OCI-LY7 (cell line): ENCODE data around the gene NUFIP2. TPM values are rescaled to one million over a fixed set of nuclear protein-coding genes. Genes with fewer than 3 reads are reported as not detected.
A peak's percentile ranks its signal among the peaks of the same experiment; 100 is the strongest.

ENCODE experiments used
- BruUV-seq: library from RNA; stranded (reverse); fragments of 400-500 nt; replicated peaks from 2 replicates; lab custom pipeline; 2021; lab: Mats Ljungman, UMichigan
- CTCF ChIA-PET: fragments of 300-600 bp; sonication (Branson Sonifier 250); formaldehyde crosslinking; loops from one replicate; lab custom pipeline; 2022; ENCODE audit warnings: antibody characterized with exemption; ENCODE audit not compliant: unreplicated experiment; lab: Charles Lee
- POLR2A ChIA-PET: fragments of 300-600 bp; sonication (Branson Sonifier 250); formaldehyde crosslinking; loops from one replicate; lab custom pipeline; 2022; ENCODE audit warnings: antibody characterized with exemption; lab: Charles Lee
- DNase-seq: peaks from one replicate; pipeline ENCODE4 v3.0.0-alpha.2; 2015; ENCODE audit warnings: low spot score
- H2AFZ ChIP-seq: fragments of 200-600 bp; sonication (generic), shearing (Covaris generic); 2 replicates; pipeline ENCODE4 v1.6.1; 2014; ENCODE audit warnings: mild to moderate bottlenecking, antibody characterized with exemption, low read length, moderate library complexity
- H3K27ac ChIP-seq: fragments of 200-600 bp; sonication (generic); 2 replicates; pipeline ENCODE4 v1.5.1; 2014; ENCODE audit warnings: mixed run types, low read depth, mild to moderate bottlenecking, moderate library complexity, low read length, inconsistent platforms; ENCODE audit not compliant: poor library complexity, severe bottlenecking
- H3K36me3 ChIP-seq: fragments of 200-600 bp; sonication (generic); 2 replicates; pipeline ENCODE4 v1.6.1; 2014; ENCODE audit warnings: mild to moderate bottlenecking, antibody characterized with exemption, low read length, moderate library complexity, mixed read lengths; ENCODE audit not compliant: insufficient read depth
- H3K4me1 ChIP-seq: fragments of 200-600 bp; sonication (generic); 2 replicates; pipeline ENCODE4 v1.5.1; 2014; ENCODE audit warnings: mild to moderate bottlenecking, low read length; ENCODE audit not compliant: insufficient read depth, poor library complexity, severe bottlenecking
- H3K4me2 ChIP-seq: fragments of 200-600 bp; sonication (generic); 2 replicates; pipeline ENCODE4 v1.6.1; 2014; ENCODE audit warnings: mild to moderate bottlenecking, low read length
- H3K4me3 ChIP-seq: fragments of 200-600 bp; sonication (generic); 2 replicates; pipeline ENCODE4 v1.5.1; 2014; ENCODE audit warnings: mild to moderate bottlenecking, low read depth, low read length; ENCODE audit not compliant: poor library complexity, severe bottlenecking
- H3K79me2 ChIP-seq: fragments of 200-600 bp; sonication (generic); 2 replicates; pipeline ENCODE4 v1.6.1; 2016; ENCODE audit warnings: low read depth, mild to moderate bottlenecking, low read length, moderate library complexity, mixed read lengths; ENCODE audit not compliant: insufficient read depth
- H3K9me2 ChIP-seq: fragments of 200-600 bp; sonication (generic); 2 replicates; pipeline ENCODE4 v1.6.1; 2016; ENCODE audit warnings: mild to moderate bottlenecking, low read length, mixed read lengths; ENCODE audit not compliant: insufficient read depth
- H3K9me3 ChIP-seq: fragments of 200-600 bp; sonication (generic); 2 replicates; pipeline ENCODE4 v1.6.1; 2014; ENCODE audit warnings: mild to moderate bottlenecking, mixed run types, low read length, mixed read lengths
- H4K20me1 ChIP-seq: fragments of 200-600 bp; sonication (generic); 2 replicates; pipeline ENCODE4 v1.6.1; 2014; ENCODE audit warnings: mild to moderate bottlenecking, antibody characterized with exemption, low read length, moderate library complexity, mixed read lengths; ENCODE audit not compliant: insufficient read depth
- CTCF ChIP-seq: fragments of 200-600 bp; sonication (generic); conservative IDR thresholded peaks from 2 replicates; pipeline ENCODE4 v1.5.1; 2014; ENCODE audit warnings: mild to moderate bottlenecking, antibody characterized with exemption, low read length, moderate library complexity, mixed read lengths
- EZH2phosphoT487 ChIP-seq: fragments of 200-600 bp; sonication (generic); IDR thresholded peaks from 2 replicates; pipeline ENCODE4 v1.6.1; 2018; ENCODE audit warnings: low read depth, borderline replicate concordance, mild to moderate bottlenecking, mixed run types, antibody characterized with exemption, low read length, moderate library complexity, mixed read lengths
- intact Hi-C: fragments of 100-400 bp; cut with micrococcal nuclease; formaldehyde crosslinking; loops from one replicate; pipeline ENCODE4 v1.10.0; 2022; ENCODE audit not compliant: unreplicated experiment
- total RNA-seq, 2 experiments: library from RNA; depleted of rRNA in 1 of 2; stranded (reverse); fragments of >200 nt in 1 of 2; shearing (Covaris generic) in 1 of 2; gene quantifications; 2 replicates each; pipeline ENCODE4 v1.2.3, GENCODE V29; 2014 to 2022

The NUFIP2 gene
- total RNA-seq, 2 experiments from 2014 or later = 37.1 to 71.4 TPM

GRCh38 chr17:29246628-29247027 lies 47.3 kb downstream of the NUFIP2 start, which contains the start of gene CRYBA1:
Gene CRYBA1 (plus strand): TSS chr17:29246859. CDS start chr17:29246864, 5 bp downstream.
- Histone ChIP-seq H2AFZ (no peak within 1 kb of the TSS), H3K79me2 (no peaks in the 10 kb centered on the region), H3K4me1 (peaks cover 6% of the 10 kb centered on the region), H3K27ac (no peak within 1 kb of the TSS), H4K20me1 (no peaks in the 10 kb centered on the region), H3K4me2 (no peak within 1 kb of the TSS), H3K4me3 (no peak within 1 kb of the TSS), H3K36me3 (no peaks in the 10 kb centered on the region), H3K9me3 (no peaks in the 10 kb centered on the region), H3K9me2 (no peaks in the 10 kb centered on the region)
- POLR2A ChIA-PET = no interaction called here
- intact Hi-C loops = no loop called here
- no peak for DNase-seq
- no TSS peak for BruUV-seq
- TF ChIP-seq CTCF (no peak), EZH2phosphoT487 (no peak)
- CTCF ChIA-PET = no interaction called here

GRCh38 chr17:29245401-29245800 lies 48.5 kb downstream of the NUFIP2 start:
- H4K20me1 ChIP-seq = no peaks in the 10 kb centered on the region
- no peak overlapping the region for H3K4me2 ChIP-seq
- TF ChIP-seq CTCF = no peak
- TF ChIP-seq EZH2phosphoT487 = no peak
- BruUV-seq = no TSS peak
- H3K4me1 ChIP-seq = peaks cover 6% of the 10 kb centered on the region
- no peak overlapping the region for H2AFZ ChIP-seq
- no peaks in the 10 kb centered on the region for H3K9me3 ChIP-seq
- intact Hi-C loops = no loop called here
- ChIA-PET POLR2A (interaction anchor here (0.6 kb wide), 1 partner anchor 256 kb away, joined by 3 read pairs; no protein-coding TSS in a partner anchor), CTCF (no interaction called here)
- no peak overlapping the region for H3K27ac ChIP-seq
- H3K79me2 ChIP-seq = no peaks in the 10 kb centered on the region
- no peaks in the 10 kb centered on the region for H3K9me2 ChIP-seq
- H3K4me3 ChIP-seq = no peak overlapping the region
- no peak for DNase-seq
- H3K36me3 ChIP-seq = no peaks in the 10 kb centered on the region

GRCh38 chr17:29243792-29244191 lies 50.2 kb downstream of the NUFIP2 start:
- intact Hi-C loops = no loop called here
- Histone ChIP-seq H3K27ac (no peak overlapping the region), H3K4me2 (no peak overlapping the region), H3K79me2 (no peaks in the 10 kb centered on the region), H2AFZ (0 out of 2 replicates have a peak overlapping the region, but pooled peaks have one; percentile 28), H3K4me3 (no peak overlapping the region), H3K9me2 (no peaks in the 10 kb centered on the region), H3K4me1 (peaks cover 6% of the 10 kb centered on the region), H4K20me1 (no peaks in the 10 kb centered on the region), H3K36me3 (no peaks in the 10 kb centered on the region), H3K9me3 (no peaks in the 10 kb centered on the region)
- ChIA-PET POLR2A (interaction anchor here (0.5 to 0.9 kb wide), 2 partner anchors 47 to 443 kb away, joined by 5 to 6 read pairs; no protein-coding TSS in a partner anchor), CTCF (no interaction called here)
- no peak for TF ChIP-seq EZH2phosphoT487
- TF ChIP-seq CTCF = peak; percentile 72
- BruUV-seq = no TSS peak
- peak; percentile 65 for DNase-seq
